Raji (cell line): ENCODE results near the gene MTAP.

Experiments used
- POLR2A ChIP-seq: IDR thresholded peaks from 2 replicates; pipeline ENCODE4 v1.6.1; 2011; ENCODE audit warnings: low read depth, low read length, control low read depth; ENCODE audit not compliant: insufficient read depth

Gene MTAP

GRCh38 chr9:21795483-21795882 is 7.0 kb upstream of the MTAP start:
- TF ChIP-seq POLR2A: no peak

- TF ChIP-seq POLR2A: no peak
Measured at GRCh38 chr9:21796768-21797167, 5.7 kb upstream of the MTAP start.

GRCh38 chr9:21800931-21801682 is 1.3 kb upstream of the MTAP start:
- no peak for TF ChIP-seq POLR2A

GRCh38 chr9:21801683-21802417 is 586 bp upstream of the MTAP start:
- TF ChIP-seq POLR2A: no peak

- TF ChIP-seq POLR2A: no peak
Measured at GRCh38 chr9:21803649-21804048, 1.2 kb downstream of the MTAP start.

- TF ChIP-seq POLR2A: no peak
Measured at GRCh38 chr9:21804331-21804730, 1.9 kb downstream of the MTAP start.

- TF ChIP-seq POLR2A: no peak
Measured at GRCh38 chr9:21804791-21805190, 2.4 kb downstream of the MTAP start.

- no peak for TF ChIP-seq POLR2A
Measured at GRCh38 chr9:21806644-21807043, 4.2 kb downstream of the MTAP start.

GRCh38 chr9:21810388-21810787 is 8.0 kb downstream of the MTAP start:
- TF ChIP-seq POLR2A: no peak

GRCh38 chr9:21810881-21811280 is 8.4 kb downstream of the MTAP start:
- TF ChIP-seq POLR2A: no peak

- no peak for TF ChIP-seq POLR2A
Measured at GRCh38 chr9:21811914-21812313, 9.5 kb downstream of the MTAP start.

- no peak for TF ChIP-seq POLR2A
Measured at GRCh38 chr9:21812415-21812814, 10.0 kb downstream of the MTAP start.

- no peak for TF ChIP-seq POLR2A
Measured at GRCh38 chr9:21812946-21813568, 10.6 kb downstream of the MTAP start.

GRCh38 chr9:21813575-21814473 is 11.4 kb downstream of the MTAP start:
- no peak for TF ChIP-seq POLR2A

- TF ChIP-seq POLR2A: no peak
Measured at GRCh38 chr9:21815643-21816042, 13.2 kb downstream of the MTAP start.
